SK-N-SH (cell line): ENCODE measurements around the gene STH. TPM values are rescaled to one million over a fixed set of nuclear protein-coding genes. Genes with fewer than 3 reads are reported as not detected.

Source experiments
- CTCF ChIA-PET: fragments of 300-600, 350-600 bp; formaldehyde crosslinking; extraction: SDS; loops from one replicate; lab custom pipeline; 2021; lab: Yijun Ruan, JAX
- POLR2A ChIA-PET: fragments of 350-600 bp; sonication (Branson Sonifier 250); formaldehyde crosslinking; extraction: SDS; loops from one replicate; lab custom pipeline; 2020; ENCODE audit warnings: antibody characterized with exemption, inconsistent platforms; lab: Yijun Ruan, JAX
- DNase-seq: peaks from one replicate; pipeline ENCODE4 v3.0.0; 2012
- H2AFZ ChIP-seq: fragments of 200-600 bp; sonication (generic); 2 replicates; pipeline ENCODE4 v1.8.1; 2016; ENCODE audit warnings: antibody characterized with exemption, mild to moderate bottlenecking, low read depth
- H3F3A ChIP-seq: fragments of 200-600 bp; sonication (generic); replicated peaks from 2 replicates; pipeline ENCODE3; 2016; ENCODE audit warnings: antibody characterized with exemption, mild to moderate bottlenecking; ENCODE audit not compliant: insufficient read depth
- H3K27ac ChIP-seq, 2 experiments: fragments of 200-500 bp in 1 of 2; fragments of 200-600 bp in 1 of 2; sonication (Bioruptor generic) in 1 of 2; sonication (generic), shearing (Covaris generic) in 1 of 2; 2 replicates each; pipeline versions ENCODE4 v1.5.1 to v1.6.1; 2014 to 2016; ENCODE audit warnings: low read depth in 2 of 2, inconsistent platforms in 1 of 2, low read length in 1 of 2, mild to moderate bottlenecking in 1 of 2, mixed read lengths in 1 of 2
- H3K27me3 ChIP-seq: fragments of 200-600 bp; sonication (generic), shearing (Covaris generic); 2 replicates; pipeline ENCODE4 v1.6.1; 2016; ENCODE audit warnings: mixed run types; ENCODE audit not compliant: insufficient read depth
- H3K36me3 ChIP-seq, 2 experiments: fragments of 200-500 bp in 1 of 2; fragments of 200-600 bp in 1 of 2; sonication (Bioruptor generic) in 1 of 2; sonication (generic) in 1 of 2; replicated peaks in 1 of 2; 2 replicates each; pipeline versions ENCODE3 to v1.5.1; 2014 to 2016; ENCODE audit warnings: low read length in 1 of 2, mild to moderate bottlenecking in 1 of 2; ENCODE audit not compliant: insufficient read depth in 2 of 2, control insufficient read depth in 1 of 2
- H3K4me1 ChIP-seq, 2 experiments: fragments of 200-500 bp in 1 of 2; fragments of 200-600 bp in 1 of 2; sonication (Bioruptor generic) in 1 of 2; sonication (generic), shearing (Covaris generic) in 1 of 2; 2 replicates each; pipeline versions ENCODE4 v1.5.1 to v1.6.1; 2014 to 2016; ENCODE audit warnings: low read depth in 1 of 2, low read length in 1 of 2, mixed run types in 1 of 2; ENCODE audit not compliant: insufficient read depth in 2 of 2, control insufficient read depth in 1 of 2
- H3K4me2 ChIP-seq: fragments of 200-600 bp; sonication (generic), shearing (Covaris generic); 2 replicates; pipeline ENCODE4 v1.6.1; 2017; ENCODE audit warnings: mixed run types
- H3K4me3 ChIP-seq, 2 experiments: fragments of 200-500 bp in 1 of 2; fragments of 200-600 bp in 1 of 2; sonication (Bioruptor generic) in 1 of 2; sonication (generic), shearing (Covaris generic) in 1 of 2; 2 replicates each; pipeline versions ENCODE4 v1.5.1 to v1.8.1; 2014 to 2016; ENCODE audit warnings: low read depth in 2 of 2, inconsistent platforms in 1 of 2, low read length in 1 of 2, mild to moderate bottlenecking in 1 of 2, mixed read lengths in 1 of 2, moderate library complexity in 1 of 2
- H3K79me2 ChIP-seq: fragments of 200-600 bp; sonication (generic); 2 replicates; pipeline ENCODE4 v1.8.1; 2017; ENCODE audit warnings: mild to moderate bottlenecking; ENCODE audit not compliant: insufficient read depth
- H3K9ac ChIP-seq: fragments of 200-600 bp; sonication (generic); 2 replicates; pipeline ENCODE4 v1.6.1; 2017; ENCODE audit warnings: mixed run types
- H3K9me2 ChIP-seq: fragments of 200-600 bp; sonication (generic); 2 replicates; pipeline ENCODE4 v1.6.1; 2017; ENCODE audit warnings: mixed run types
- H3K9me3 ChIP-seq: fragments of 200-600 bp; sonication (generic); 2 replicates; pipeline ENCODE4 v1.6.1; 2017; ENCODE audit warnings: mixed run types, mild to moderate bottlenecking, moderate library complexity
- H4K20me1 ChIP-seq: fragments of 200-600 bp; sonication (generic); 2 replicates; pipeline ENCODE4 v1.6.1; 2017; ENCODE audit warnings: mild to moderate bottlenecking, mixed run types; ENCODE audit not compliant: insufficient read depth
- CTCF ChIP-seq: fragments of 200-600 bp; sonication (generic); IDR thresholded peaks from 2 replicates; pipeline ENCODE4 v1.6.1; 2017; ENCODE audit warnings: antibody characterized with exemption, mild to moderate bottlenecking, moderate library complexity
- GATA2 ChIP-seq: sonication (generic); formaldehyde crosslinking; IDR thresholded peaks from 2 replicates; pipeline ENCODE4 v1.5.0; 2020; ENCODE audit warnings: mild to moderate bottlenecking, missing genetic modification reagents
- JUND ChIP-seq: IDR thresholded peaks from 2 replicates; pipeline ENCODE4 v1.4.0; 2012
- MEF2A ChIP-seq: IDR thresholded peaks from 2 replicates; pipeline ENCODE4 v1.4.0; 2012; ENCODE audit warnings: low read depth, borderline replicate concordance
- NRF1 ChIP-seq: IDR thresholded peaks from 2 replicates; pipeline ENCODE4 v1.6.1; 2012; ENCODE audit warnings: low read depth, mild to moderate bottlenecking, low read length
- POLR2AphosphoS5 ChIP-seq: IDR thresholded peaks from 2 replicates; pipeline ENCODE4 v1.6.1; 2012; ENCODE audit warnings: low read depth, low read length
- REST ChIP-seq: IDR thresholded peaks from 2 replicates; pipeline ENCODE4 v1.6.1; 2012; ENCODE audit warnings: mild to moderate bottlenecking, low read depth, low read length, moderate library complexity
- TAF1 ChIP-seq: IDR thresholded peaks from 2 replicates; pipeline ENCODE4 v1.6.1; 2012; ENCODE audit warnings: low read depth, mild to moderate bottlenecking, low read length, moderate library complexity, borderline replicate concordance
- USF1 ChIP-seq: IDR thresholded peaks from 2 replicates; pipeline ENCODE4 v1.4.0; 2012; ENCODE audit warnings: low read depth, borderline replicate concordance
- WGBS: methylation state at CpG from one replicate; pipeline ENCODE4 v1.1.6; 2017; ENCODE audit warnings: low lambda C conversion rate; 5-methylcytosine and 5-hydroxymethylcytosine counted together
- polyA plus RNA-seq, 3 experiments: library from polyadenylated mRNA; depleted of rRNA; stranded (reverse); fragments of >200 nt; gene quantifications; 2 replicates each; pipeline ENCODE4 v1.2.3, GENCODE V29; 2012

The STH gene
- polyA plus RNA-seq, 1 of the 3 experiments (the other 2 are of a cell fraction): not detected

GRCh38 chr17:45962221-45962972 is 36.7 kb upstream of the STH start:
- DNase-seq: no peak

More at GRCh38 chr17:45962221-45962972, 36.7 kb upstream of the STH start:
- no peak overlapping the region for H2AFZ ChIP-seq
- CTCF ChIA-PET: no interaction called here
- H3K9ac ChIP-seq: no peak overlapping the region
- H3K9me2 ChIP-seq: no peaks in the 10 kb centered on the region
- H3K4me3 ChIP-seq: no peak overlapping the region
- H3F3A ChIP-seq: no peaks in the 10 kb centered on the region
- POLR2A ChIA-PET: no interaction called here
- H3K4me2 ChIP-seq: no peak overlapping the region
- H3K4me1 ChIP-seq: no peaks in the 10 kb centered on the region
- H3K79me2 ChIP-seq: no peaks in the 10 kb centered on the region
- no peaks in the 10 kb centered on the region for H3K9me3 ChIP-seq
- H3K27me3 ChIP-seq: peaks cover 21% of the 10 kb centered on the region
- H3K36me3 ChIP-seq: no peaks in the 10 kb centered on the region
- no peak overlapping the region for H3K27ac ChIP-seq
- H4K20me1 ChIP-seq: no peaks in the 10 kb centered on the region
- TF ChIP-seq GATA2 (CRISPR knock-in tag): no peak
- TF ChIP-seq JUND: no peak
- TF ChIP-seq REST: no peak
- TF ChIP-seq TAF1: no peak
- no peak for TF ChIP-seq USF1
- TF ChIP-seq POLR2AphosphoS5: no peak
- no peak for TF ChIP-seq NRF1
- TF ChIP-seq MEF2A: no peak
- TF ChIP-seq CTCF: no peak
- WGBS: 83% methylated on average over 12 of the region's 12 CpGs
